Measurements from ENCODE around the gene SERPINA5. TPM values are rescaled to one million over a fixed set of nuclear protein-coding genes. Genes with fewer than 3 reads are reported as not detected.
A peak's percentile ranks its signal among the peaks of the same experiment; 100 is the strongest.

SERPINA5 gene
- total RNA-seq, 4 donors from 2014 or later = 0.76 to 4.5 (median 1.9) TPM; not detected in 1

- Histone ChIP-seq H3K9me3 (no peaks in the 10 kb centered on the region), H3K27me3 (no peaks in the 10 kb centered on the region), H3K4me3 (no peak overlapping the region), H3K27ac (peak overlapping the region; percentile 91), H3K36me3 (no peaks in the 10 kb centered on the region), H3K4me1 (peaks cover 41% of the 10 kb centered on the region)
- peak; percentile 76 to 84 for DNase-seq (ENCODE audit: low spot score in 2 of 2)
- WGBS = 55% methylated on average over 11 of the region's 11 CpGs
- TF ChIP-seq CTCF (IDR thresholded peaks at IDR 0.05) = peak in 1 of 2 donors; percentile 13
- peak; percentile 39 for TF ChIP-seq EP300 (IDR thresholded peaks at IDR 0.05)
- TF ChIP-seq POLR2AphosphoS5 (IDR thresholded peaks at IDR 0.05) = peak in 2 of 3 donors; percentile 62 to 91
- TF ChIP-seq POLR2A (IDR thresholded peaks at IDR 0.05) = no peak
Measured at GRCh38 chr14:94598816-94599655, 17.8 kb downstream of the SERPINA5 start.

- H3K4me1 ChIP-seq = peaks cover 41% of the 10 kb centered on the region
- DNase-seq (ENCODE audit: low spot score in 2 of 2) = no peak
- H3K9me3 ChIP-seq = no peaks in the 10 kb centered on the region
- H3K36me3 ChIP-seq = no peaks in the 10 kb centered on the region
- no peaks in the 10 kb centered on the region for H3K27me3 ChIP-seq
- H3K27ac ChIP-seq = peak overlapping the region; percentile 91
- H3K4me3 ChIP-seq = no peak overlapping the region
- no peak for TF ChIP-seq POLR2AphosphoS5 (IDR thresholded peaks at IDR 0.05)
- TF ChIP-seq CTCF (IDR thresholded peaks at IDR 0.05) = no peak
- TF ChIP-seq EP300 (IDR thresholded peaks at IDR 0.05) = no peak
- no peak for TF ChIP-seq POLR2A (IDR thresholded peaks at IDR 0.05)
- WGBS = 26% methylated on average over 3 of the region's 3 CpGs
Measured at GRCh38 chr14:94599656-94600004, 18.4 kb downstream of the SERPINA5 start.

- TF ChIP-seq POLR2AphosphoS5 (IDR thresholded peaks at IDR 0.05) (no peak), POLR2A (IDR thresholded peaks at IDR 0.05) (no peak), CTCF (IDR thresholded peaks at IDR 0.05) (no peak), EP300 (IDR thresholded peaks at IDR 0.05) (no peak)
- WGBS = 81% methylated on average over 11 of the region's 11 CpGs
- H3K36me3 ChIP-seq = no peaks in the 10 kb centered on the region
- DNase-seq (ENCODE audit: low spot score in 2 of 2) = no peak
- H3K4me1 ChIP-seq = peaks cover 41% of the 10 kb centered on the region
- peak overlapping the region; percentile 91 for H3K27ac ChIP-seq
- H3K4me3 ChIP-seq = no peak overlapping the region
- H3K27me3 ChIP-seq = no peaks in the 10 kb centered on the region
- H3K9me3 ChIP-seq = no peaks in the 10 kb centered on the region
Measured at GRCh38 chr14:94600148-94600545, 18.9 kb downstream of the SERPINA5 start.

- TF ChIP-seq CTCF (IDR thresholded peaks at IDR 0.05) (no peak), POLR2AphosphoS5 (IDR thresholded peaks at IDR 0.05) (peak in 1 of 3 donors; percentile 48), POLR2A (IDR thresholded peaks at IDR 0.05) (no peak)
- Histone ChIP-seq H3K27me3 (no peaks in the 10 kb centered on the region), H3K9me3 (no peaks in the 10 kb centered on the region), H3K4me3 (no peak overlapping the region), H3K4me1 (peaks cover 44% of the 10 kb centered on the region), H3K27ac (peak overlapping the region; percentile 91), H3K36me3 (no peaks in the 10 kb centered on the region)
- peak; percentile 88 for DNase-seq (ENCODE audit: low spot score in 2 of 2)
- 20% methylated on average over 5 of the region's 6 CpGs for WGBS
Measured at GRCh38 chr14:94601884-94602391, 20.7 kb downstream of the SERPINA5 start.

- H3K27ac ChIP-seq = peak overlapping the region; percentile 91
- no peaks in the 10 kb centered on the region for H3K36me3 ChIP-seq
- 100% methylated on average over 4 of the region's 5 CpGs for WGBS
- peaks cover 44% of the 10 kb centered on the region for H3K4me1 ChIP-seq
- no peak for DNase-seq (ENCODE audit: low spot score in 2 of 2)
- no peaks in the 10 kb centered on the region for H3K27me3 ChIP-seq
- no peaks in the 10 kb centered on the region for H3K9me3 ChIP-seq
- H3K4me3 ChIP-seq = no peak overlapping the region
- TF ChIP-seq POLR2A (IDR thresholded peaks at IDR 0.05) (no peak), POLR2AphosphoS5 (IDR thresholded peaks at IDR 0.05) (no peak), EP300 (IDR thresholded peaks at IDR 0.05) (no peak), CTCF (IDR thresholded peaks at IDR 0.05) (no peak)
Measured at GRCh38 chr14:94602722-94603121, 21.5 kb downstream of the SERPINA5 start.
